Tibial artery (tissue), 4 donors: ENCODE measurements around the gene NUP50.
A peak's percentile ranks its signal among the peaks of the same experiment; 100 is the strongest.

Experiments
- DNase-seq, 2 donors: peaks; one replicate each; pipeline ENCODE4 v3.0.0-alpha.2; 2019
- H3K27ac ChIP-seq, 2 donors: fragments of 200-600 bp; sonication (generic) in 1 of 2; 1 replicate in 1 of 2; 2 replicates in 1 of 2; pipeline ENCODE4 v1.5.1; 2018 to 2019; ENCODE audit warnings: mild to moderate bottlenecking in 1 of 2
- H3K27me3 ChIP-seq, 2 donors: fragments of 200-600 bp; sonication (generic) in 1 of 2; one replicate each; pipeline versions ENCODE4 v1.5.1 to v1.6.0; 2016 to 2019
- H3K36me3 ChIP-seq, 3 donors: fragments of 200-600 bp; sonication (generic) in 2 of 3; one replicate each; pipeline ENCODE4 v1.5.1; 2016 to 2019; ENCODE audit warnings: mild to moderate bottlenecking in 2 of 3
- H3K4me1 ChIP-seq, 4 donors: fragments of 200-600 bp; sonication (generic) in 2 of 4; 1 replicate in 3 of 4; 2 replicates in 1 of 4; pipeline ENCODE4 v1.5.1; 2016 to 2019
- H3K4me3 ChIP-seq, 2 donors: fragments of 200-600 bp; sonication (generic) in 1 of 2; 1 replicate in 1 of 2; 2 replicates in 1 of 2; pipeline ENCODE4 v1.5.1; 2018 to 2019; ENCODE audit warnings: mild to moderate bottlenecking in 2 of 2
- H3K9me3 ChIP-seq, 3 donors: fragments of 200-600 bp; sonication (generic) in 1 of 3; one replicate each; pipeline ENCODE4 v1.5.1; 2016 to 2019
- CTCF ChIP-seq, 2 experiments: fragments of 200-600 bp in 1 of 2; fragments of 450-650 bp in 1 of 2; IDR thresholded peaks; one replicate each; pipeline ENCODE4 v1.5.1; 2017 to 2019; ENCODE audit warnings: antibody characterized with exemption in 2 of 2, mild to moderate bottlenecking in 1 of 2, moderate library complexity in 1 of 2
- intact Hi-C: fragments of 100-400 bp; cut with DNase I; formaldehyde crosslinking; loops from one replicate; pipeline ENCODE4 v1.15.0; 2023; ENCODE audit warnings: low total_unique reads

NUP50 gene

GRCh38 chr22:45204819-45205218 is 41.1 kb downstream of the NUP50 start:
- no peak overlapping the region for H3K27ac ChIP-seq
- H3K27me3 ChIP-seq = no peaks in the 10 kb centered on the region
- intact Hi-C loops = no loop called here
- H3K9me3 ChIP-seq = no peaks in the 10 kb centered on the region
- no peak for DNase-seq
- no peak for TF ChIP-seq CTCF (IDR thresholded peaks at IDR 0.05)
- H3K4me3 ChIP-seq = no peak overlapping the region
- H3K4me1 ChIP-seq = peaks cover 0 to 21% (median 14%) of the 10 kb centered on the region in 4 donors
- H3K36me3 ChIP-seq = peaks cover 12 to 76% (median 51%) of the 10 kb centered on the region in 3 donors

GRCh38 chr22:45205276-45205925 is 41.7 kb downstream of the NUP50 start:
- TF ChIP-seq CTCF (IDR thresholded peaks at IDR 0.05) = no peak

GRCh38 chr22:45206233-45206632 is 42.5 kb downstream of the NUP50 start:
- H3K4me3 ChIP-seq = no peak overlapping the region
- peaks cover 0 to 34% (median 26%) of the 10 kb centered on the region in 4 donors for H3K4me1 ChIP-seq
- TF ChIP-seq CTCF (IDR thresholded peaks at IDR 0.05) = no peak
- no peaks in the 10 kb centered on the region for H3K27me3 ChIP-seq
- no peaks in the 10 kb centered on the region for H3K9me3 ChIP-seq
- H3K36me3 ChIP-seq = peaks cover 4 to 62% (median 36%) of the 10 kb centered on the region in 3 donors
- H3K27ac ChIP-seq = no peak overlapping the region
- intact Hi-C loops = no loop called here
- DNase-seq = no peak

More at GRCh38 chr22:45205276-45205925, 41.7 kb downstream of the NUP50 start:
- peak in 1 of 2 donors; percentile 50 for DNase-seq
- intact Hi-C loops = no loop called here
- Histone ChIP-seq H3K36me3 (peaks cover 8 to 70% (median 45%) of the 10 kb centered on the region in 3 donors), H3K27ac (no peak overlapping the region), H3K9me3 (no peaks in the 10 kb centered on the region), H3K4me1 (peaks cover 0 to 27% (median 19%) of the 10 kb centered on the region in 4 donors), H3K27me3 (no peaks in the 10 kb centered on the region), H3K4me3 (no peak overlapping the region)

- peak in 1 of 2 donors; percentile 60 for DNase-seq
These were observed 43.8 kb downstream of the NUP50 start for GRCh38 chr22:45207533-45207932.

GRCh38 chr22:45207981-45208664 is 44.4 kb downstream of the NUP50 start:
- H3K36me3 ChIP-seq = peaks cover 4 to 43% (median 26%) of the 10 kb centered on the region in 3 donors
- peak overlapping the region in 1 of 2 donors; percentile 5 for H3K27ac ChIP-seq
- intact Hi-C loops = no loop called here

More at GRCh38 chr22:45207533-45207932, 43.8 kb downstream of the NUP50 start:
- intact Hi-C loops = no loop called here
- no peak for TF ChIP-seq CTCF (IDR thresholded peaks at IDR 0.05)
- Histone ChIP-seq H3K4me1 (peaks cover 10 to 35% (median 30%) of the 10 kb centered on the region in 4 donors), H3K27ac (no peak overlapping the region), H3K27me3 (no peaks in the 10 kb centered on the region), H3K4me3 (no peak overlapping the region), H3K36me3 (peaks cover 4 to 49% (median 32%) of the 10 kb centered on the region in 3 donors), H3K9me3 (no peaks in the 10 kb centered on the region)

More at GRCh38 chr22:45207981-45208664, 44.4 kb downstream of the NUP50 start:
- TF ChIP-seq CTCF (IDR thresholded peaks at IDR 0.05) = no peak
- DNase-seq = peak in 1 of 2 donors; percentile 48
- Histone ChIP-seq H3K4me1 (peaks cover 10 to 38% (median 32%) of the 10 kb centered on the region in 4 donors), H3K9me3 (no peaks in the 10 kb centered on the region), H3K27me3 (no peaks in the 10 kb centered on the region), H3K4me3 (no peak overlapping the region)
